MCF 10A (cell line): Measurements from ENCODE around the gene CPNE7. TPM values are rescaled to one million over a fixed set of nuclear protein-coding genes. Genes with fewer than 3 reads are reported as not detected.

ENCODE experiments used
- BruUV-seq: library from RNA; stranded (reverse); fragments of 400-500 nt; replicated peaks from 2 replicates; lab custom pipeline; 2021; lab: Mats Ljungman, UMichigan
- CTCF ChIA-PET: fragments of 300-600 bp; sonication (Branson Sonifier 250); formaldehyde crosslinking; extraction: SDS; loops from one replicate; lab custom pipeline; 2021; ENCODE audit warnings: antibody characterized with exemption, inconsistent platforms; lab: Yijun Ruan, JAX
- POLR2A ChIA-PET: fragments of 300-600, 350-650 bp; sonication (Branson Sonifier 250); formaldehyde crosslinking; extraction: SDS; loops from one replicate; lab custom pipeline; 2020; ENCODE audit warnings: antibody characterized with exemption, inconsistent platforms; lab: Yijun Ruan, JAX
- DNase-seq: peaks from one replicate; pipeline ENCODE4 v3.0.0-alpha.2; 2018; ENCODE audit not compliant: unreplicated experiment
- H3K27ac Mint-ChIP-seq: one replicate; pipeline ENCODE4 v1.8.0; 2022; ENCODE audit warnings: mild to moderate bottlenecking, low read depth, mixed read lengths; ENCODE audit not compliant: unreplicated experiment
- H3K27me3 Mint-ChIP-seq: one replicate; pipeline ENCODE4 v1.8.0; 2022; ENCODE audit warnings: mixed read lengths; ENCODE audit not compliant: insufficient read depth, unreplicated experiment
- H3K36me3 Mint-ChIP-seq: one replicate; pipeline ENCODE4 v1.8.0; 2022; ENCODE audit warnings: mild to moderate bottlenecking, moderate library complexity, mixed read lengths; ENCODE audit not compliant: insufficient read depth, unreplicated experiment
- H3K4me1 Mint-ChIP-seq: one replicate; pipeline ENCODE4 v1.8.0; 2022; ENCODE audit warnings: mixed read lengths; ENCODE audit not compliant: insufficient read depth, unreplicated experiment
- H3K4me3 Mint-ChIP-seq: one replicate; pipeline ENCODE4 v1.8.0; 2022; ENCODE audit warnings: mild to moderate bottlenecking, moderate library complexity, mixed read lengths; ENCODE audit not compliant: unreplicated experiment
- H3K9me3 Mint-ChIP-seq: one replicate; pipeline ENCODE4 v1.8.0; 2022; ENCODE audit warnings: mixed read lengths; ENCODE audit not compliant: unreplicated experiment
- CTCF ChIP-seq: fragments of 200-600 bp; IDR thresholded peaks from one replicate; pipeline ENCODE4 v1.8.0; 2022; ENCODE audit warnings: antibody characterized with exemption, mild to moderate bottlenecking; ENCODE audit not compliant: unreplicated experiment
- intact Hi-C: fragments of 100-400 bp; cut with micrococcal nuclease; formaldehyde crosslinking; loops from 2 replicates; pipeline ENCODE4 v1.14.1; 2022
- total RNA-seq: library from RNA; stranded (reverse); gene quantifications from 2 replicates; pipeline ENCODE4 v1.2.3, GENCODE V29; 2022

CPNE7 gene
- total RNA-seq, 1 experiment from 2014 or later = 86.8 TPM

GRCh38 chr16:89563639-89564392 is 11.7 kb upstream of the CPNE7 start:
- Mint-ChIP-seq H3K27ac (peak overlapping the region; percentile 49), H3K4me3 (peak overlapping the region; percentile 91)

GRCh38 chr16:89564476-89565255 is 10.9 kb upstream of the CPNE7 start:
- TF ChIP-seq CTCF = no peak
- CTCF ChIA-PET = interaction anchor here (0.8 to 1.4 kb wide), 2 partner anchors 11 to 77 kb away, joined by 3 to 4 read pairs; partner anchors contain the start of gene CPNE7
- no peaks in the 10 kb centered on the region for H3K27me3 Mint-ChIP-seq
- peak; percentile 41 for DNase-seq
- POLR2A ChIA-PET = interaction anchor here (0.6 to 1.7 kb wide), 17 partner anchors 11 to 347 kb away, joined by 3 to 9 read pairs (median 3); partner anchors contain the start of genes CDK10, CPNE7 and ZNF778
- H3K36me3 Mint-ChIP-seq = peaks cover 64% of the 10 kb centered on the region
- intact Hi-C loops = no loop called here
- H3K4me3 Mint-ChIP-seq = peak overlapping the region; percentile 91
- no peaks in the 10 kb centered on the region for H3K9me3 Mint-ChIP-seq
- peaks cover 19% of the 10 kb centered on the region for H3K4me1 Mint-ChIP-seq
- BruUV-seq = no TSS peak
- H3K27ac Mint-ChIP-seq = peak overlapping the region; percentile 49

More at GRCh38 chr16:89563639-89564392, 11.7 kb upstream of the CPNE7 start:
- ChIA-PET CTCF (interaction anchor here (0.7 to 0.8 kb wide), 2 partner anchors 78 to 150 kb away, joined by 3 read pairs; no protein-coding TSS in a partner anchor), POLR2A (interaction anchor here (0.6 to 1.6 kb wide), 11 partner anchors 12 to 780 kb away, joined by 3 to 4 read pairs (median 3); partner anchors contain the start of genes CPNE7 and ZNF778)
- no TSS peak for BruUV-seq
- no peak for DNase-seq
- Mint-ChIP-seq H3K27me3 (no peaks in the 10 kb centered on the region), H3K9me3 (no peaks in the 10 kb centered on the region), H3K36me3 (peaks cover 64% of the 10 kb centered on the region), H3K4me1 (peaks cover 25% of the 10 kb centered on the region)
- intact Hi-C loops = no loop called here
- no peak for TF ChIP-seq CTCF

GRCh38 chr16:89565256-89565505 is 10.4 kb upstream of the CPNE7 start:
- Mint-ChIP-seq H3K36me3 (peaks cover 63% of the 10 kb centered on the region), H3K4me1 (peaks cover 17% of the 10 kb centered on the region), H3K27me3 (no peaks in the 10 kb centered on the region), H3K4me3 (peak overlapping the region; percentile 91), H3K9me3 (no peaks in the 10 kb centered on the region), H3K27ac (peak overlapping the region; percentile 49)
- ChIA-PET POLR2A (interaction anchor here (0.6 to 1.7 kb wide), 10 partner anchors 16 to 345 kb away, joined by 3 to 9 read pairs (median 4); partner anchors contain the start of genes CDK10 and SPG7), CTCF (interaction anchor here (1.4 to 1.5 kb wide), 2 partner anchors 10 to 77 kb away, joined by 4 to 9 read pairs; partner anchors contain the start of gene CPNE7)
- no peak for TF ChIP-seq CTCF
- peak; percentile 70 for DNase-seq
- intact Hi-C loops = no loop called here
- BruUV-seq = no TSS peak
